Measurements from ENCODE around the gene PRPSAP1. TPM values are rescaled to one million over a fixed set of nuclear protein-coding genes. Genes with fewer than 3 reads are reported as not detected.
"Not testable (repeated sequence)": the region's sequence is repeated elsewhere in the genome, so short reads cannot be mapped to it uniquely, and the experiment has no call there.

The PRPSAP1 gene
- total and polyA plus RNA-seq, 4 experiments from 2014 or later = 55.2 to 99.1 (median 64.6) TPM

- H3K4me1 Mint-ChIP-seq = peaks cover 12 to 29% (median 20%) of the 10 kb centered on the region in 4 donors
- peaks cover 16% of the 10 kb centered on the region for H3K4me1 ChIP-seq (ENCODE audit: insufficient read depth, low read length)
- CTCF ChIA-PET (ENCODE audit: partially characterized antibody) = no interaction called here
- peaks cover 21 to 27% of the 10 kb centered on the region in 2 donors for H3K36me3 Mint-ChIP-seq
- POLR2A ChIA-PET (ENCODE audit: partially characterized antibody) = no interaction called here
- H3K4me3 ChIP-seq (ENCODE audit: low read length in 2 of 2) = no peak overlapping the region
- peak overlapping the region in 2 of 8 donors; percentile 46 to 52 for H3K4me3 Mint-ChIP-seq
- H3K27me3 ChIP-seq (ENCODE audit: insufficient read depth, low read length) = no peaks in the 10 kb centered on the region
- H3K27ac ChIP-seq (ENCODE audit: low read depth, low read length) = no peak overlapping the region
- no peaks in the 10 kb centered on the region for H3K9me3 ChIP-seq (ENCODE audit: control insufficient read depth in 1 of 2, low read length in 2 of 2)
- H3K9me3 Mint-ChIP-seq = no peaks in the 10 kb centered on the region
- no peak overlapping the region for H3K27ac Mint-ChIP-seq
- H3K27me3 Mint-ChIP-seq = no peaks in the 10 kb centered on the region
- H3K36me3 ChIP-seq (ENCODE audit: insufficient read depth, low read length) = peaks cover 10% of the 10 kb centered on the region
- intact Hi-C loops (cut with micrococcal nuclease) = no loop called here
- DNase-seq = no peak
Measured at GRCh38 chr17:76350463-76350862, 3.3 kb downstream of the PRPSAP1 start.

DNA sequence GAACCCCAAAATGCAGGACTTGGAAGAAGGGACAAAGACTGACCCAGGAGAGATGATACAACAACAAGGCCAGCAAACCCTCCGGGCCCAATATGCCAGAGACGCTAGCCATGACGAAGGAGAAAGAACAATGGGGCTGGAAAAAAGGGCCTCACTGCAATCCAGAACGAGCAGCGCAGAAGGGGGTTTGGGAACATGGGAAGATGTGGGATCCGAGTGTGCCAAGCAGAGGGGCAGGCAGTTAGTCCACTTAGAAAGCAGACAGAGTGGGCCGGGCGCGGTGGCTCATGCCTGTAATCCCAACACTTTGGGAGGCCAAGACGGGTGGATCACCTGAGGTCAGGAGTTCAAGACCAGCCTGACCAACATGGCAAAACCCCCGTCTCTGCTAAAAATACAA lies 6.8 kb downstream of the PRPSAP1 start:
- CTCF ChIA-PET (ENCODE audit: partially characterized antibody) = interaction anchor here (0.7 kb wide), 1 partner anchor 601 kb away, joined by 3 read pairs; no protein-coding TSS in a partner anchor
- H3K36me3 Mint-ChIP-seq = peaks cover 30 to 38% of the 10 kb centered on the region in 2 donors
- intact Hi-C loops (cut with micrococcal nuclease); H3K27ac ChIP-seq (ENCODE audit: low read depth, low read length); H3K4me3 Mint-ChIP-seq; H3K9me3 Mint-ChIP-seq; H3K4me1 ChIP-seq (ENCODE audit: insufficient read depth, low read length); H3K27me3 Mint-ChIP-seq; H3K4me3 ChIP-seq (ENCODE audit: low read length in 2 of 2); H3K4me1 Mint-ChIP-seq; DNase-seq; H3K27me3 ChIP-seq (ENCODE audit: insufficient read depth, low read length); H3K9me3 ChIP-seq (ENCODE audit: control insufficient read depth in 1 of 2, low read length in 2 of 2); POLR2A ChIA-PET (ENCODE audit: partially characterized antibody): not testable (repeated sequence)
- peaks cover 16% of the 10 kb centered on the region for H3K36me3 ChIP-seq (ENCODE audit: insufficient read depth, low read length)
- H3K27ac Mint-ChIP-seq = peak overlapping the region in 1 of 7 donors; percentile 25

DNA sequence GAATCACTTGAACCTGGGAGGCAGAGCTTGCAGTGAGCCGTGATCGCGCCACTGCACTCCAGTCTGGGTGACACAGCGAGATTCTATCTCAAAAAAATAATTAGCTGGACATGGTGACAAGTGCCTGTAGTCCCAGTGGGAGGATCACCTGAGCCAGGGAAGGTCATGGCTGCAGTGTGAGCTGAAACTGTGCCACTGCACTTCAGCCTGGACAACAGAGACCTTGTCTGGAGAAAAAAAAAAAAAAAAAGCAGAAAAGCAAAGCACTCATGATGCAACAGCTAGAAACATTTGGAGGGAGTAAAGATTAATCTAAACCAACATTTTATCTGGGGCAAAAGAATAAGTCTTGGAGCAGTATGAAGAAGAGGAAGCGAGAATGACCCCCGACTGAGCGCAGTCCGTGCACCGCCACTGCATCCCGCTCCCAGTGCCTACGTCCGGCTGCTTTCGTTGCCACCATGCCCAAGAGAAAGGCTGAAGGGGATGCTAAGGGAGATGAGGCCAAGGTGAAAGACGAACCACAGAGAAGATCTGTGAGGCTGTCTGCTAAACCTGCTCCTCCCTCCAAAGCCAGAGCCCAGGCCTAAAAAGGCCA lies 8.2 kb downstream of the PRPSAP1 start:
- Histone ChIP-seq H3K4me3 (ENCODE audit: low read length in 2 of 2) (no peak overlapping the region), H3K36me3 (ENCODE audit: insufficient read depth, low read length) (peaks cover 16% of the 10 kb centered on the region), H3K9me3 (ENCODE audit: control insufficient read depth in 1 of 2, low read length in 2 of 2) (no peaks in the 10 kb centered on the region), H3K27me3 (ENCODE audit: insufficient read depth, low read length) (no peaks in the 10 kb centered on the region), H3K27ac (ENCODE audit: low read depth, low read length) (no peak overlapping the region), H3K4me1 (ENCODE audit: insufficient read depth, low read length) (no peaks in the 10 kb centered on the region)
- Mint-ChIP-seq H3K4me1 (peaks cover 0 to 1% (median 0%) of the 10 kb centered on the region in 4 donors), H3K4me3 (no peak overlapping the region), H3K27ac (peak overlapping the region in 1 of 7 donors; percentile 62), H3K9me3 (no peaks in the 10 kb centered on the region), H3K36me3 (peaks cover 32 to 40% of the 10 kb centered on the region in 2 donors), H3K27me3 (no peaks in the 10 kb centered on the region)
- intact Hi-C loops (cut with micrococcal nuclease) = no loop called here
- ChIA-PET POLR2A (ENCODE audit: partially characterized antibody) (interaction anchor here (1.2 kb wide), 1 partner anchor 9 kb away, joined by 3 read pairs; the partner anchor contains the start of gene PRPSAP1), CTCF (ENCODE audit: partially characterized antibody) (interaction anchor here (0.8 to 1.5 kb wide), 3 partner anchors 15 to 59 kb away, joined by 3 read pairs; no protein-coding TSS in a partner anchor)
- no peak for DNase-seq

GRCh38 chr17:76343106-76343505 lies 10.6 kb downstream of the PRPSAP1 start:
- Mint-ChIP-seq H3K4me3 (no peak overlapping the region), H3K36me3 (peaks cover 41 to 48% of the 10 kb centered on the region in 2 donors), H3K4me1 (peaks cover 1 to 5% (median 4%) of the 10 kb centered on the region in 4 donors), H3K27ac (no peak overlapping the region), H3K9me3 (no peaks in the 10 kb centered on the region), H3K27me3 (no peaks in the 10 kb centered on the region)
- H3K4me1 ChIP-seq (ENCODE audit: insufficient read depth, low read length) = no peaks in the 10 kb centered on the region
- H3K27me3 ChIP-seq (ENCODE audit: insufficient read depth, low read length) = no peaks in the 10 kb centered on the region
- ChIA-PET CTCF (ENCODE audit: partially characterized antibody) (no interaction called here), POLR2A (ENCODE audit: partially characterized antibody) (no interaction called here)
- H3K27ac ChIP-seq (ENCODE audit: low read depth, low read length) = no peak overlapping the region
- no peak overlapping the region for H3K4me3 ChIP-seq (ENCODE audit: low read length in 2 of 2)
- no peak for DNase-seq
- intact Hi-C loops (cut with micrococcal nuclease) = no loop called here
- peaks cover 16% of the 10 kb centered on the region for H3K36me3 ChIP-seq (ENCODE audit: insufficient read depth, low read length)
- no peaks in the 10 kb centered on the region for H3K9me3 ChIP-seq (ENCODE audit: control insufficient read depth in 1 of 2, low read length in 2 of 2)

GRCh38 chr17:76341301-76341700 lies 12.4 kb downstream of the PRPSAP1 start:
- POLR2A ChIA-PET (ENCODE audit: partially characterized antibody) = no interaction called here
- no peaks in the 10 kb centered on the region for H3K9me3 Mint-ChIP-seq
- peaks cover 3 to 9% (median 5%) of the 10 kb centered on the region in 4 donors for H3K4me1 Mint-ChIP-seq

GRCh38 chr17:76337413-76337777 lies 16.3 kb downstream of the PRPSAP1 start:
- Mint-ChIP-seq H3K27ac (peak overlapping the region in 1 of 7 donors; percentile 7), H3K4me1 (peaks cover 3 to 9% (median 6%) of the 10 kb centered on the region in 4 donors), H3K4me3 (no peak overlapping the region), H3K27me3 (no peaks in the 10 kb centered on the region), H3K9me3 (no peaks in the 10 kb centered on the region), H3K36me3 (peaks cover 14 to 16% of the 10 kb centered on the region in 2 donors)
- intact Hi-C loops (cut with micrococcal nuclease) = no loop called here
- ChIA-PET POLR2A (ENCODE audit: partially characterized antibody) (no interaction called here), CTCF (ENCODE audit: partially characterized antibody) (interaction anchor here (2.4 kb wide), 1 partner anchor 61 kb away, joined by 8 read pairs; no protein-coding TSS in a partner anchor)
- no peak overlapping the region for H3K4me3 ChIP-seq (ENCODE audit: low read length in 2 of 2)
- no peak overlapping the region for H3K27ac ChIP-seq (ENCODE audit: low read depth, low read length)
- H3K27me3 ChIP-seq (ENCODE audit: insufficient read depth, low read length) = no peaks in the 10 kb centered on the region
- H3K4me1 ChIP-seq (ENCODE audit: insufficient read depth, low read length) = no peaks in the 10 kb centered on the region
- DNase-seq = no peak
- no peaks in the 10 kb centered on the region for H3K36me3 ChIP-seq (ENCODE audit: insufficient read depth, low read length)
- H3K9me3 ChIP-seq (ENCODE audit: control insufficient read depth in 1 of 2, low read length in 2 of 2) = no peaks in the 10 kb centered on the region

More at GRCh38 chr17:76341301-76341700, 12.4 kb downstream of the PRPSAP1 start:
- Mint-ChIP-seq H3K27ac (no peak overlapping the region), H3K27me3 (no peaks in the 10 kb centered on the region), H3K4me3 (no peak overlapping the region), H3K36me3 (peaks cover 28 to 39% of the 10 kb centered on the region in 2 donors)
- H3K4me3 ChIP-seq (ENCODE audit: low read length in 2 of 2) = no peak overlapping the region
- no peaks in the 10 kb centered on the region for H3K9me3 ChIP-seq (ENCODE audit: control insufficient read depth in 1 of 2, low read length in 2 of 2)
- peaks cover 10% of the 10 kb centered on the region for H3K36me3 ChIP-seq (ENCODE audit: insufficient read depth, low read length)
- no peaks in the 10 kb centered on the region for H3K4me1 ChIP-seq (ENCODE audit: insufficient read depth, low read length)
- H3K27ac ChIP-seq (ENCODE audit: low read depth, low read length) = no peak overlapping the region
- H3K27me3 ChIP-seq (ENCODE audit: insufficient read depth, low read length) = no peaks in the 10 kb centered on the region
- intact Hi-C loops (cut with micrococcal nuclease) = no loop called here
- CTCF ChIA-PET (ENCODE audit: partially characterized antibody) = interaction anchor here (0.6 to 1.3 kb wide), 3 partner anchors 37 to 109 kb away, joined by 3 read pairs; no protein-coding TSS in a partner anchor
- DNase-seq = no peak

DNA sequence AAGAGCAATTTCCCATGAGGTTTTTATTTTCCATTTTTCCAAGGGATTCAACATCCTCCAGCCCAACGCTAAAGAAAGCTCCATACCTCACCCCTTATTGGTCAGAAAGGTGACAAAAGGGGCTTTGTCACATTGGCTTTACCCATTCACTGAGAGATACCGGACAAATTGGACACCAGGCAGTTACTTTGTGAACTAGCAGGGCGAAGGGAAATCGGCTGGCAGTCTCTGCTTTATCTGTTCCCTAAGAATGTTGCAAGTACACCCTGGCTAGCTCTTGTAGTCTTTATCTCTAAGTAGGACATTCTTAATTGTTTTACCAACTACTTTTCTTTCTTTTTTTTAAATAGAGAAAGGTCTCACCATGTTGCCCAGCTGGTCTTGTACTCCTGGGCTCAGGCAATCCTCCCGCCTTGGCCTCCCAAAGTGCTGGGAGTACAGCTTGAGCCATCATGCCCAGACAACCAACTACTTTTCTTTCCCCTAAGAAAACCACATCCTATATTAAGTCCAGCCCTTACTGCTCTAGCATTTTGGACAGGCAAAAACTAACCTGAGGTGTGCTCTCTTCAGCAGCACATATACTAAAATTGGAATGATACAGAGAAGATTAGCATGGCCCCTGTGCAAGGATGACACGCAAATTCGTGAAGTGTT lies 16.8 kb downstream of the PRPSAP1 start:
- no peaks in the 10 kb centered on the region for H3K27me3 Mint-ChIP-seq
- no peak for DNase-seq
- H3K27ac Mint-ChIP-seq = peak overlapping the region in 1 of 7 donors; percentile 7
- ChIA-PET POLR2A (ENCODE audit: partially characterized antibody) (no interaction called here), CTCF (ENCODE audit: partially characterized antibody) (interaction anchor here (2.4 kb wide), 1 partner anchor 61 kb away, joined by 8 read pairs; no protein-coding TSS in a partner anchor)
- H3K4me3 Mint-ChIP-seq = no peak overlapping the region
- intact Hi-C loops (cut with micrococcal nuclease) = no loop called here
- H3K4me1 Mint-ChIP-seq = peaks cover 3 to 9% (median 6%) of the 10 kb centered on the region in 4 donors
- Histone ChIP-seq H3K9me3 (ENCODE audit: control insufficient read depth in 1 of 2, low read length in 2 of 2) (no peaks in the 10 kb centered on the region), H3K27me3 (ENCODE audit: insufficient read depth, low read length) (no peaks in the 10 kb centered on the region), H3K27ac (ENCODE audit: low read depth, low read length) (no peak overlapping the region), H3K4me3 (ENCODE audit: low read length in 2 of 2) (no peak overlapping the region), H3K4me1 (ENCODE audit: insufficient read depth, low read length) (no peaks in the 10 kb centered on the region), H3K36me3 (ENCODE audit: insufficient read depth, low read length) (no peaks in the 10 kb centered on the region)
- H3K36me3 Mint-ChIP-seq = peaks cover 10 to 12% of the 10 kb centered on the region in 2 donors
- no peaks in the 10 kb centered on the region for H3K9me3 Mint-ChIP-seq
